OCI-LY3 (cell line): ENCODE data around the gene ZSWIM8.

Experiments used
- CTCF ChIP-seq: fragments of 200-600, 300-600 bp; sonication (generic); IDR thresholded peaks from 2 replicates; pipeline ENCODE4 v1.5.1; 2014; ENCODE audit warnings: antibody characterized with exemption, low read length, low read depth
- EZH2phosphoT487 ChIP-seq: fragments of 200-600 bp; shearing (Covaris generic); IDR thresholded peaks from 2 replicates; pipeline ENCODE4 v1.6.1; 2018; ENCODE audit warnings: antibody characterized with exemption, mixed run types, low read depth

- TF ChIP-seq CTCF (no peak), EZH2phosphoT487 (no peak)
Observed at GRCh38 chr10:73797324-73798025, 12.1 kb downstream of the ZSWIM8 start.
